Mesothelial cell of epicardium (in vitro differentiated cells): ENCODE results near the gene KEL. TPM values are rescaled to one million over a fixed set of nuclear protein-coding genes. Genes with fewer than 3 reads are reported as not detected.

ENCODE experiments used
- DNase-seq, 2 experiments: peaks; one replicate each; pipeline ENCODE4 v3.0.0; 2021; ENCODE audit warnings: low spot score in 2 of 2; ENCODE audit not compliant: unreplicated experiment in 2 of 2
- H3K27ac Mint-ChIP-seq: 2 replicates; pipeline ENCODE4 v1.8.0; 2021; ENCODE audit warnings: mixed read lengths
- H3K27me3 Mint-ChIP-seq: 2 replicates; pipeline ENCODE4 v1.8.0; 2021; ENCODE audit warnings: low read depth, mixed read lengths
- H3K36me3 Mint-ChIP-seq: 2 replicates; pipeline ENCODE4 v1.8.0; 2021; ENCODE audit warnings: mixed read lengths
- H3K4me1 Mint-ChIP-seq: 2 replicates; pipeline ENCODE4 v1.8.0; 2021; ENCODE audit warnings: mixed read lengths
- H3K4me3 Mint-ChIP-seq: 2 replicates; pipeline ENCODE4 v1.8.0; 2021; ENCODE audit warnings: mild to moderate bottlenecking, moderate library complexity, mixed read lengths
- H3K9me3 Mint-ChIP-seq: 2 replicates; pipeline ENCODE4 v1.8.0; 2021; ENCODE audit warnings: mixed read lengths
- CTCF ChIP-seq: fragments of 200-600 bp; sonication (generic); IDR thresholded peaks from one replicate; pipeline ENCODE4 v1.5.0; 2021; ENCODE audit warnings: antibody characterized with exemption; ENCODE audit not compliant: unreplicated experiment
- total RNA-seq: library from RNA; stranded (reverse); gene quantifications from 3 replicates; pipeline ENCODE4 v1.2.1, GENCODE V29; 2021

Gene KEL
- total RNA-seq, 1 donor from 2014 or later, result 2.3 TPM

GRCh38 chr7:142933624-142934023 is 28.5 kb downstream of the KEL start, which contains the start of gene TRPV5:
Gene TRPV5 (minus strand): TSS chr7:142933746. CDS start chr7:142933459, 287 bp downstream.
- no peak for TF ChIP-seq CTCF
- no peaks in the 10 kb centered on the region for H3K27me3 Mint-ChIP-seq
- no peaks in the 10 kb centered on the region for H3K4me1 Mint-ChIP-seq
- H3K27ac Mint-ChIP-seq, result no peak within 1 kb of the TSS
- no peak within 1 kb of the TSS for H3K4me3 Mint-ChIP-seq
- H3K9me3 Mint-ChIP-seq, result no peaks in the 10 kb centered on the region
- H3K36me3 Mint-ChIP-seq, result no peaks in the 10 kb centered on the region
- no peak for DNase-seq

- Mint-ChIP-seq H3K9me3 (no peaks in the 10 kb centered on the region), H3K4me1 (no peaks in the 10 kb centered on the region), H3K27ac (no peak overlapping the region), H3K36me3 (no peaks in the 10 kb centered on the region), H3K4me3 (no peak overlapping the region), H3K27me3 (no peaks in the 10 kb centered on the region)
- TF ChIP-seq CTCF, result no peak
- DNase-seq, result no peak
Observed at GRCh38 chr7:142933092-142933475, 29.1 kb downstream of the KEL start.

- Mint-ChIP-seq H3K4me1 (no peaks in the 10 kb centered on the region), H3K4me3 (no peak overlapping the region), H3K9me3 (no peaks in the 10 kb centered on the region), H3K36me3 (no peaks in the 10 kb centered on the region), H3K27me3 (no peaks in the 10 kb centered on the region), H3K27ac (no peak overlapping the region)
- DNase-seq, result no peak
- no peak for TF ChIP-seq CTCF
Observed at GRCh38 chr7:142932386-142933091, 29.6 kb downstream of the KEL start.

- no peaks in the 10 kb centered on the region for H3K9me3 Mint-ChIP-seq
- H3K27ac Mint-ChIP-seq, result no peak overlapping the region
- H3K4me3 Mint-ChIP-seq, result no peak overlapping the region
- no peak for TF ChIP-seq CTCF
- DNase-seq, result no peak
- H3K27me3 Mint-ChIP-seq, result no peaks in the 10 kb centered on the region
- no peaks in the 10 kb centered on the region for H3K36me3 Mint-ChIP-seq
- no peaks in the 10 kb centered on the region for H3K4me1 Mint-ChIP-seq
Observed at GRCh38 chr7:142930126-142930730, 31.9 kb downstream of the KEL start.

- TF ChIP-seq CTCF, result no peak
- no peak for DNase-seq
- no peaks in the 10 kb centered on the region for H3K27me3 Mint-ChIP-seq
- H3K36me3 Mint-ChIP-seq, result no peaks in the 10 kb centered on the region
- no peaks in the 10 kb centered on the region for H3K9me3 Mint-ChIP-seq
- no peak overlapping the region for H3K27ac Mint-ChIP-seq
- peaks cover 7% of the 10 kb centered on the region for H3K4me1 Mint-ChIP-seq
- no peak overlapping the region for H3K4me3 Mint-ChIP-seq
Observed at GRCh38 chr7:142927949-142928348, 34.2 kb downstream of the KEL start.
